ENCODE measurements around the gene TMEM167B.

TMEM167B gene

DNA sequence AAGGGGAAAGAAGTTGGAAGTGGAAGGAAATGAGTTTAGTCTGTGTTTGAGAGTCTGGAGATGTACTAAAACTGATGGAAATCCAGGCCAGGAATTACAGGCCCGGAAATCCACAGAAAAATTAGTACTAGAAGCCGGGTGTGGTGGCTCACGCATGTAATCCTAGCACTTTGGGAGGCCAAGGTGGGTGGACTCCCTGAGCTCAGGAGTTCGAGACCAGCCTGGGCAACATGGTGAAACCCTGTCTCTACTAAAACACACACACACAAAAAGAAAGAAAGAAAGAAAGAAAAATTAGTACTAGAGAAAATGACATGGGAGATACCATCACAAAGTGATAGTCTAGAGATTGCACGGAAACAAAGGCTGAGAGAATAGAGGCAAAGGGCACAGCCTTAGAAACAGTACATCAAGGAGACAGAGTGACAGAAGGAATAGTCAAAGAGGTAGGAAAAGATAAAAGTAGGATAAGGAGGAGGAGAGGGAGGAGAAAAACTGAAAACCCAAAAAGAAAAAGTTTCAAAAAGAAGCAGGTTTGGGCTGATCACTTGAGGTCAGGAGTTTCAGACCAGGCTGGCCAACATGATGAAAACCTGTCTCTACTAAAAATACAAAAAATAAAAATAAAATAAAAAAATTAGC, 10.0 kb upstream of the TMEM167B start:
- H3K27ac ChIP-seq: no peak overlapping the region
- H3K4me1 ChIP-seq: peaks cover 11% of the 10 kb centered on the region
- TF ChIP-seq Cebpa-rat (IDR thresholded peaks at IDR 0.05): no peak
- H3K4me2 ChIP-seq: no peak overlapping the region
- no peaks in the 10 kb centered on the region for H3K9me3 ChIP-seq
- no peak overlapping the region for H3K9ac ChIP-seq
- no peaks in the 10 kb centered on the region for H3K27me3 ChIP-seq
- no peaks in the 10 kb centered on the region for H3K36me3 ChIP-seq
- H3K4me3 ChIP-seq: no peak overlapping the region
- H4K20me1 ChIP-seq: no peaks in the 10 kb centered on the region

- no peak overlapping the region for H3K27ac ChIP-seq
- no peaks in the 10 kb centered on the region for H4K20me1 ChIP-seq
- H3K9me3 ChIP-seq: no peaks in the 10 kb centered on the region
- no peaks in the 10 kb centered on the region for H3K4me1 ChIP-seq
- TF ChIP-seq Cebpa-rat (IDR thresholded peaks at IDR 0.05): no peak
- H3K27me3 ChIP-seq: no peaks in the 10 kb centered on the region
- H3K36me3 ChIP-seq: no peaks in the 10 kb centered on the region
- H3K4me3 ChIP-seq: no peak overlapping the region
- H3K4me2 ChIP-seq: no peak overlapping the region
- H3K9ac ChIP-seq: no peak overlapping the region
Observed at GRCh38 chr1:109083501-109083900, 7.1 kb upstream of the TMEM167B start.

DNA sequence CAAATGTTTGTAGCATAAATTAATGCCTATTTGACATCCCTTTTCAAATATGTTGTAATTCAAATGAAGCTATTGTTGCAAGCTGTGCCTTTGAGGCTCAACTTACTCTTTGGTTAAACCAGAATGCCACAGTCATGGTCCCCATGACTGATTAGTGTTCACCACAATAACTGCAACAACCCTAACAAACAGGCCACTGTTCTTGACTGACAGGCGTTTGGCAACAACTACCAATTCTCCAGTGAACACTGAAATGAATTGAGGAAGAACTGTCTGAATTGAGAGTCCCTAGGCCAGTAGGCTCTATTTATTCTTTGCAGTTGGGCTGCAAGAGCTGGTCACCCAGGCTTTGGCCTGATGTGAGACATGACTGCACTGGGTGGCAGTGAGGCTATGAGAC, 6.6 kb upstream of the TMEM167B start:
- no peak overlapping the region for H3K9ac ChIP-seq
- no peak overlapping the region for H3K27ac ChIP-seq
- H4K20me1 ChIP-seq: no peaks in the 10 kb centered on the region
- no peaks in the 10 kb centered on the region for H3K9me3 ChIP-seq
- no peaks in the 10 kb centered on the region for H3K27me3 ChIP-seq
- no peak overlapping the region for H3K4me2 ChIP-seq
- H3K4me3 ChIP-seq: no peak overlapping the region
- no peaks in the 10 kb centered on the region for H3K36me3 ChIP-seq
- no peak for TF ChIP-seq Cebpa-rat (IDR thresholded peaks at IDR 0.05)
- no peaks in the 10 kb centered on the region for H3K4me1 ChIP-seq

DNA sequence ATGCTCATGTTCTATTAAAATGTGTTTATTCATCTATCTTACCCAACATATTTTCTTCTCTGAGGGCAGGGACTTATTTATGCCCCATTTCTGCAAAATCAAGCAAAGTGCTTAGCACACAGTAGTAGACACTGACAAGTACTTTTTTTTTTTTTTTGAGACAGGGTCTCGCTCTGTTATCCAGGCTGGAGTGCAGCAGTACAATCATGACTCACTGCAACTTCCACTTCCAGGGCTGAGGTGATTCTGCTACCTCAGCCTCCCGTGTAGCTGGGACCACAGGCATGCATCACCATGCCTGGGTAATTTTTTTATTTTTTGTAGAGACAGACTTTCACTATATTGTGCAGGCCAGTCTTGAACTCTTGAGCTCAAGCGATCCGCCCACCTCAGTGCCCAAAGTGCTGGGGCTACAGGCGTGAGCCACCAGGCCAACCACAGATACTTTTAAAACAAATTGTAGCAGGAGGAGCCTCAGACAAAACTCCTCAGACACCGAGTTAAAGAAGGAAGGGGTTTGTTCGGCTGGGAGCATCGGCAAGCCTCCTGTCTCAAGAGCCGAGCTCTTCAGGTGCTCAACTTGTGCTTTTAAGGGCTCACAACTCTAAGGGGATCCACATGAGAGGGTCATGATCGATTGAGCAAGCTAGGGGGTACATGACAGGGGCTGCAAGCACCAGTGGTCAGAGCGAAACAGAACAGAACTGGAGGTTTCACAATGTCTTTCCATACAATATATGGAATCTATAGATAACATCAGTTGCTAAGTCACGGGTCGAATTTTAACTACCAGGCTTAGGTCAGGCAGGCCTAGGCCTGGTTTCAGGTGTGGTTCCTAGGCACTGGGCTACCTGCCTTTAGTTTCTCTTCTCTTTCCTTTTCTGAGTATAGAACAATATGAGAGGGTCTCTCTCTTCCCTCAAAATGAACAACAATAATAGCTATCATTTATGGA, 5.7 kb upstream of the TMEM167B start:
- Histone ChIP-seq H3K4me2 (no peak overlapping the region), H3K4me3 (no peak overlapping the region), H3K4me1 (peaks cover 6% of the 10 kb centered on the region), H4K20me1 (no peaks in the 10 kb centered on the region), H3K36me3 (no peaks in the 10 kb centered on the region), H3K9ac (no peak overlapping the region), H3K27ac (no peak overlapping the region), H3K9me3 (no peaks in the 10 kb centered on the region), H3K27me3 (no peaks in the 10 kb centered on the region)
- TF ChIP-seq Cebpa-rat (IDR thresholded peaks at IDR 0.05): no peak

DNA sequence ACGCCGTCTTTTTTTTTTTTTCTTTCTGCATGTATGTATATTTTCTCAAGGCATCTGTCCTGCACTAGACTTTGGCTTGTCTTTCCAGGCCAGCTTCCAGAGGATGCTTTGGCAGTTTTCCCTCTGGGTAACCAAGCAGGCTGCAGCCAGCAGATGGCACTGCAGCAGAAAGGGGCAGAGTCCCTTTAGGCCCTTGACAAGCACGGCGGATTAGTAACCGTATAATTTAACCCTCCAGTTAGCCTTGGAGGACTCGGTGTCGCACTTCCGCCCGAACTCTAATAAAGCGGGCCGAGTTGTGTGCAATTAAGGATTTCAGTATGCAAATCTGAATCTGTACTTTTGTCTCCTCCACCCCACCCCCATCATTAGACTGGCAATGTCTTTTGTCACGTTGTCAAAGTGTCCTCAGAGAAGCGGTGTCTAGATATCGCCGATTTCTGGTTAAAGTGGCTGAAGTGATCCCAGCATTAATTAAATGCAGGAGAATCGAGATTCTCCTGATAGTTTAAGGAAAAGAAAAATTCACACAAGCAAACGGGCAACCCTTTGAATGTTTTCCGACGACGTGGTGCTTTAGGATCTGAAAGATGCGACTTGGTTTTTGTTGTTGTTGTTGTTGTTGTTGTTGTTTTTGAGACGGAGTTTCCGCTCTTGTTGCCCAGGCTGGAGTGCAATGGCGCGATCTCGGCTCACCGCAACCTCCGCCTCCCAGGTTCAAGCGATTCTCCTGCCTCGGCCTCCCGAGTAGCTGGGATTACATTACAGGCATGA, 1.1 kb upstream of the TMEM167B start:
- H3K36me3 ChIP-seq: peaks cover 20% of the 10 kb centered on the region
- H3K4me2 ChIP-seq: peak overlapping the region; percentile 88
- H3K4me1 ChIP-seq: peaks cover 30% of the 10 kb centered on the region
- H3K4me3 ChIP-seq: peak overlapping the region; percentile 85; the same call in 1 of the 2 replicates
- H4K20me1 ChIP-seq: no peaks in the 10 kb centered on the region; the same call in 1 of the 2 replicates
- no peak overlapping the region for H3K27ac ChIP-seq
- TF ChIP-seq Cebpa-rat (IDR thresholded peaks at IDR 0.05): no peak
- no peak overlapping the region for H3K9ac ChIP-seq
- H3K27me3 ChIP-seq: no peaks in the 10 kb centered on the region
- no peaks in the 10 kb centered on the region for H3K9me3 ChIP-seq

DNA sequence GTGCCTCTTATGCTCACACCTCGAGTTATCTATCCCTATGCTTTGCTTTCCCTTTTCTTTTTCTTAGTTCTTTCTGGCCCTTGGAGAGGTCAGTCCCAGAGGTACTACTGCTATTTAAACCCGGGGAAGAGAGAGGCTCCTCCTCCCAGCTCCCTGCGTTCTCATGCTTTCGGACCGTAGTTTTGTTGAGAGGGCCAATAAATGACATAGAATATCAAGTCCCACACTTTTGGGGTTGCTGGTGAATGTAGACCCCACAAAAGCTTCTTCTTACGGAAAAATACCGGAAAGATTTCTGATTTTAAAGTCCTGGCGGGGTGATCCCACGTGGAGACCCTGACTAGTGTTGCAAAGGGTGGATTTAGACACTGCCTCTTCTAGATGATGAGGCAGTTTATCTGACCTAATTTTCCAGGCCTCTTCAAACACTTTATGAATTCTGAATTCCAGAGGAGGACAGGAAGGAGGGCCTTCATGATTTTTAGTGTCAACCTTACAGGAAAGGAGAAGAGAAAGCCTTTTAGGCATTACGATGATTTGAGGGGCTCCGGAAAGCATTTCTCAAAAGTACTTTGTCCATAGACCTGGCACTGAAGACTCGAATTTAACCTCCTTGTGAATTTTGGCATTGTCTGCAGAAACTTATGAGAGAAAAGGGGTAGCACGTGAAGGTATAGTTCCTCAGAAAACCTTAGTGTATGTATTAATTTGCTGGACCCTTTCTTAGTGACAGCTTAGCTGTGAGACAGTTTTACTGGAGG, 694 bp downstream of the TMEM167B start:
- Histone ChIP-seq H3K36me3 (peaks cover 31% of the 10 kb centered on the region), H3K27me3 (no peaks in the 10 kb centered on the region), H3K9me3 (no peaks in the 10 kb centered on the region), H3K9ac (peak overlapping the region; percentile 81), H4K20me1 (peaks cover 9% of the 10 kb centered on the region; the same call in 1 of the 2 replicates), H3K4me2 (peak overlapping the region; percentile 88), H3K27ac (peak overlapping the region; percentile 76), H3K4me1 (peaks cover 30% of the 10 kb centered on the region), H3K4me3 (peak overlapping the region; percentile 85)
- TF ChIP-seq Cebpa-rat (IDR thresholded peaks at IDR 0.05): no peak

- peak overlapping the region; percentile 81 for H3K9ac ChIP-seq
- no peaks in the 10 kb centered on the region for H3K9me3 ChIP-seq
- peaks cover 30% of the 10 kb centered on the region for H3K4me1 ChIP-seq
- H3K27ac ChIP-seq: peak overlapping the region; percentile 76
- no peaks in the 10 kb centered on the region for H3K27me3 ChIP-seq
- H3K36me3 ChIP-seq: peaks cover 36% of the 10 kb centered on the region
- TF ChIP-seq Cebpa-rat (IDR thresholded peaks at IDR 0.05): no peak
- H3K4me3 ChIP-seq: peak overlapping the region; percentile 85
- H3K4me2 ChIP-seq: peak overlapping the region; percentile 88
- H4K20me1 ChIP-seq: peaks cover 12% of the 10 kb centered on the region; the same call in 1 of the 2 replicates
Observed at GRCh38 chr1:109091839-109092193, 1.3 kb downstream of the TMEM167B start.

DNA sequence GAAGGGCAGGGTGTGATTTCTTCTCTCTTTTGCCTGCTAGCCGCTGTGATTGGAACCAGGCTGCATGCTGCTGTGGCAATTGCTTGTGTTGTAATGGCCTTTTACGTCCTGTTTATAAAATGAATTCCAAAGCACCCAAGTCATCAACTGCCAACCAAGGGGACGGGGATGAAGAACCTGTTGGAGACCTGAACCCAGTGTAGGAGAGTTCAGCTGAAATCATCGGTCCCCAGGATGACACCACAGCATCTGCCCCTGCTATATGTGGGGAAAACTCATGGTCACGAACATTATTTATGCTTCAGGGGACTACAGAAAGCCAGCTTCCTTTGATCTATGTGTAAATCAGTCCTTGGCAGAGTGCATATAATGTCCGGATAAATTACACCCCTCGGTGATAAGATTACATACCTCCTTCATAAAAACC, 3.8 kb downstream of the TMEM167B start:
- Histone ChIP-seq H3K4me2 (no peak overlapping the region), H4K20me1 (peaks cover 12% of the 10 kb centered on the region; the same call in 1 of the 2 replicates), H3K4me1 (peaks cover 31% of the 10 kb centered on the region), H3K27me3 (no peaks in the 10 kb centered on the region), H3K9ac (no peak overlapping the region), H3K9me3 (no peaks in the 10 kb centered on the region), H3K36me3 (peaks cover 36% of the 10 kb centered on the region), H3K4me3 (no peak overlapping the region), H3K27ac (no peak overlapping the region)
- TF ChIP-seq Cebpa-rat (IDR thresholded peaks at IDR 0.05): no peak

GRCh38 chr1:109094871-109095270, 4.3 kb downstream of the TMEM167B start:
- Histone ChIP-seq H3K36me3 (peaks cover 36% of the 10 kb centered on the region), H3K9me3 (no peaks in the 10 kb centered on the region), H4K20me1 (peaks cover 12% of the 10 kb centered on the region; the same call in 1 of the 2 replicates), H3K4me3 (no peak overlapping the region), H3K4me2 (no peak overlapping the region), H3K27ac (no peak overlapping the region), H3K27me3 (no peaks in the 10 kb centered on the region), H3K9ac (no peak overlapping the region), H3K4me1 (peaks cover 29% of the 10 kb centered on the region)
- TF ChIP-seq Cebpa-rat (IDR thresholded peaks at IDR 0.05): no peak

All from BLaER1 (cell line).